Ishikawa (cell line): ENCODE measurements around the gene FAAP100.

Experiments
- CEBPB ChIP-seq: IDR thresholded peaks from 2 replicates; pipeline ENCODE4 v1.6.1; 2012
- CREB1 ChIP-seq: IDR thresholded peaks from 2 replicates; pipeline ENCODE4 v1.6.1; 2012; ENCODE audit warnings: low read depth
- EGR1 ChIP-seq: IDR thresholded peaks from 2 replicates; pipeline ENCODE4 v1.6.1; 2012
- EP300 ChIP-seq: IDR thresholded peaks from 2 replicates; pipeline ENCODE4 v1.6.1; 2012; ENCODE audit warnings: borderline replicate concordance
- FOXM1 ChIP-seq: IDR thresholded peaks from 2 replicates; pipeline ENCODE4 v1.6.1; 2012; ENCODE audit warnings: low read depth, borderline replicate concordance
- NFIC ChIP-seq: IDR thresholded peaks from 2 replicates; pipeline ENCODE4 v1.6.1; 2012
- RAD21 ChIP-seq: IDR thresholded peaks from 2 replicates; pipeline ENCODE4 v1.6.1; 2012; ENCODE audit warnings: low read depth
- TAF1 ChIP-seq: IDR thresholded peaks from 2 replicates; pipeline ENCODE4 v1.6.1; 2012; ENCODE audit warnings: low read depth, mild to moderate bottlenecking
- TCF12 ChIP-seq: IDR thresholded peaks from 2 replicates; pipeline ENCODE4 v1.6.1; 2012; ENCODE audit warnings: low read depth
- TEAD4 ChIP-seq: IDR thresholded peaks from 2 replicates; pipeline ENCODE4 v1.6.1; 2012
- YY1 ChIP-seq: IDR thresholded peaks from 2 replicates; pipeline ENCODE4 v1.6.1; 2012; ENCODE audit warnings: low read depth
- ZBTB7A ChIP-seq: IDR thresholded peaks from 2 replicates; pipeline ENCODE4 v1.6.1; 2012; ENCODE audit warnings: low read depth
- TF ChIP-seq, protein P1 (sequence below): IDR thresholded peaks from 2 replicates; pipeline ENCODE4 v1.6.1; 2012
- TF ChIP-seq, protein P2 (sequence below): IDR thresholded peaks from 2 replicates; pipeline ENCODE4 v1.6.1; 2012; ENCODE audit warnings: low read depth, mild to moderate bottlenecking
- TF ChIP-seq, protein P3 (sequence below): IDR thresholded peaks from 2 replicates; pipeline ENCODE4 v1.6.1; 2012

The FAAP100 gene

DNA sequence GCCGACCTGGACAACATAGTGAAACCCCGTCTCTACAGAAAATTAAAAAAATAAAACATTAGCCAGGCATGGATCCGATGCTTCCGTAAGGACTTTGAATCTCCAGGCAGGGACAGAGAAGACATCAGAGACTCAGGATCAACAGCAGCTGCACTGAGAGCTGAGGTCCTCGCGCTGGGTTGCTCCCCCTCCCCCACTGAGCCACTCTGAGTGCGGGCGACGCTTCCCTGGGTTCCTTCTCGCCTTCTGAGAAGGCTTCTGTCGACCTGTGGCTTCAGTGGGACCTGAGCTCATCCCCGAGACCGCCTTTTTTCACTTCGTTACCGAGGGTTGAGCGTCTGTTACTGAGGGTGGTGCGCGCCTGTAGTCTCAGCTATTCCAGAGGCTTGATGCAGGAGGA is 60.0 kb downstream of the FAAP100 start:
- TF ChIP-seq TAF1: no peak
- TF ChIP-seq, protein P1, sequence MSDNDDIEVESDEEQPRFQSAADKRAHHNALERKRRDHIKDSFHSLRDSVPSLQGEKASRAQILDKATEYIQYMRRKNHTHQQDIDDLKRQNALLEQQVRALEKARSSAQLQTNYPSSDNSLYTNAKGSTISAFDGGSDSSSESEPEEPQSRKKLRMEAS: no peak
- TF ChIP-seq ZBTB7A: no peak
- no peak for TF ChIP-seq CEBPB
- no peak for TF ChIP-seq YY1

DNA sequence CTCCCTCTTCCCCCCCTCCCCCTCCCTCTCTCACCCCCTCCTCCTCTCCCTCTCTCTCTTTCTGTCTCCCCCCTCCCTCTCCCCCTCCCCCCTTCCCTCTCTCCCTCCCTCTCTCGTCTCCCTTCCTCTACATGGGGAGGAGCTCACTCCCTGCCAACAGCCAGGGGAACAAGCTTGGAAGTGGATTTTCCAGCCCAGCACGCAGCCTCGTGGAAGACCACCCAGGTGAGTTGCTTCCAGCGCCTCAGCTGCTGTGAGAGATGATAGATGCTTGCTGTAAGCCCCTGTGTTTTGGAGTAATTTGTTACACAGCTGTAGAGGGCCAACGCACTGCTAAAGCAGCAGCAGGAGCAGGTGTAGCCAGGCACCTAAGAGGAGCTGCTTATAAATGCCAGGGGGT is 60.4 kb downstream of the FAAP100 start:
- TF ChIP-seq RAD21: no peak
- TF ChIP-seq, protein P2, sequence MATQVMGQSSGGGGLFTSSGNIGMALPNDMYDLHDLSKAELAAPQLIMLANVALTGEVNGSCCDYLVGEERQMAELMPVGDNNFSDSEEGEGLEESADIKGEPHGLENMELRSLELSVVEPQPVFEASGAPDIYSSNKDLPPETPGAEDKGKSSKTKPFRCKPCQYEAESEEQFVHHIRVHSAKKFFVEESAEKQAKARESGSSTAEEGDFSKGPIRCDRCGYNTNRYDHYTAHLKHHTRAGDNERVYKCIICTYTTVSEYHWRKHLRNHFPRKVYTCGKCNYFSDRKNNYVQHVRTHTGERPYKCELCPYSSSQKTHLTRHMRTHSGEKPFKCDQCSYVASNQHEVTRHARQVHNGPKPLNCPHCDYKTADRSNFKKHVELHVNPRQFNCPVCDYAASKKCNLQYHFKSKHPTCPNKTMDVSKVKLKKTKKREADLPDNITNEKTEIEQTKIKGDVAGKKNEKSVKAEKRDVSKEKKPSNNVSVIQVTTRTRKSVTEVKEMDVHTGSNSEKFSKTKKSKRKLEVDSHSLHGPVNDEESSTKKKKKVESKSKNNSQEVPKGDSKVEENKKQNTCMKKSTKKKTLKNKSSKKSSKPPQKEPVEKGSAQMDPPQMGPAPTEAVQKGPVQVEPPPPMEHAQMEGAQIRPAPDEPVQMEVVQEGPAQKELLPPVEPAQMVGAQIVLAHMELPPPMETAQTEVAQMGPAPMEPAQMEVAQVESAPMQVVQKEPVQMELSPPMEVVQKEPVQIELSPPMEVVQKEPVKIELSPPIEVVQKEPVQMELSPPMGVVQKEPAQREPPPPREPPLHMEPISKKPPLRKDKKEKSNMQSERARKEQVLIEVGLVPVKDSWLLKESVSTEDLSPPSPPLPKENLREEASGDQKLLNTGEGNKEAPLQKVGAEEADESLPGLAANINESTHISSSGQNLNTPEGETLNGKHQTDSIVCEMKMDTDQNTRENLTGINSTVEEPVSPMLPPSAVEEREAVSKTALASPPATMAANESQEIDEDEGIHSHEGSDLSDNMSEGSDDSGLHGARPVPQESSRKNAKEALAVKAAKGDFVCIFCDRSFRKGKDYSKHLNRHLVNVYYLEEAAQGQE: no peak
- TF ChIP-seq, protein P1: no peak

DNA sequence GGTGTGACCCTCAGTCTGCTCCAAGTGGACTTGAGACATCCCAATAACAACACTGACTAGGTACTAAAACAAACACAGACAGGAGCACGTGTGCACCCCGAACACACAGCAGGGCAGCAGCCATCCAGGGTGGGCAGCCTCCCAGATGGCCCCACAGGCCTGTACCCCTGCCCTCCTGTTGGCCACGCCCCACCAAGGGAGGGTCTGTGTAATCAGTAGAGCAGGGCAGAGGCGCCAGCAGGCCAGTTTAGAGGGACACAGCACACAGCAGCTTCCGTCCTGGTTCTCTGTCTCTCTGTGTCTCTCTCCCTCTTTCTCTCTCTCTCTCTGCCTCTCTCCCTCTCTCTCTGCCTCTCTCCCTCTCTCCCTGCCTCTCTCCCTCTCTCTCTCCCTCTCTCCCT is 61.0 kb downstream of the FAAP100 start:
- TF ChIP-seq CEBPB: no peak
- TF ChIP-seq TEAD4: no peak
- TF ChIP-seq CREB1: no peak
- no peak for TF ChIP-seq EGR1
- TF ChIP-seq, protein P2: no peak
- no peak for TF ChIP-seq TCF12
- no peak for TF ChIP-seq TAF1
- TF ChIP-seq, protein P3, sequence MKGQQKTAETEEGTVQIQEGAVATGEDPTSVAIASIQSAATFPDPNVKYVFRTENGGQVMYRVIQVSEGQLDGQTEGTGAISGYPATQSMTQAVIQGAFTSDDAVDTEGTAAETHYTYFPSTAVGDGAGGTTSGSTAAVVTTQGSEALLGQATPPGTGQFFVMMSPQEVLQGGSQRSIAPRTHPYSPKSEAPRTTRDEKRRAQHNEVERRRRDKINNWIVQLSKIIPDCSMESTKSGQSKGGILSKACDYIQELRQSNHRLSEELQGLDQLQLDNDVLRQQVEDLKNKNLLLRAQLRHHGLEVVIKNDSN: no peak
- TF ChIP-seq YY1: no peak
- TF ChIP-seq FOXM1: no peak
- TF ChIP-seq NFIC: no peak
- TF ChIP-seq RAD21: no peak
- TF ChIP-seq ZBTB7A: no peak
- TF ChIP-seq, protein P1: no peak
- TF ChIP-seq EP300: no peak

DNA sequence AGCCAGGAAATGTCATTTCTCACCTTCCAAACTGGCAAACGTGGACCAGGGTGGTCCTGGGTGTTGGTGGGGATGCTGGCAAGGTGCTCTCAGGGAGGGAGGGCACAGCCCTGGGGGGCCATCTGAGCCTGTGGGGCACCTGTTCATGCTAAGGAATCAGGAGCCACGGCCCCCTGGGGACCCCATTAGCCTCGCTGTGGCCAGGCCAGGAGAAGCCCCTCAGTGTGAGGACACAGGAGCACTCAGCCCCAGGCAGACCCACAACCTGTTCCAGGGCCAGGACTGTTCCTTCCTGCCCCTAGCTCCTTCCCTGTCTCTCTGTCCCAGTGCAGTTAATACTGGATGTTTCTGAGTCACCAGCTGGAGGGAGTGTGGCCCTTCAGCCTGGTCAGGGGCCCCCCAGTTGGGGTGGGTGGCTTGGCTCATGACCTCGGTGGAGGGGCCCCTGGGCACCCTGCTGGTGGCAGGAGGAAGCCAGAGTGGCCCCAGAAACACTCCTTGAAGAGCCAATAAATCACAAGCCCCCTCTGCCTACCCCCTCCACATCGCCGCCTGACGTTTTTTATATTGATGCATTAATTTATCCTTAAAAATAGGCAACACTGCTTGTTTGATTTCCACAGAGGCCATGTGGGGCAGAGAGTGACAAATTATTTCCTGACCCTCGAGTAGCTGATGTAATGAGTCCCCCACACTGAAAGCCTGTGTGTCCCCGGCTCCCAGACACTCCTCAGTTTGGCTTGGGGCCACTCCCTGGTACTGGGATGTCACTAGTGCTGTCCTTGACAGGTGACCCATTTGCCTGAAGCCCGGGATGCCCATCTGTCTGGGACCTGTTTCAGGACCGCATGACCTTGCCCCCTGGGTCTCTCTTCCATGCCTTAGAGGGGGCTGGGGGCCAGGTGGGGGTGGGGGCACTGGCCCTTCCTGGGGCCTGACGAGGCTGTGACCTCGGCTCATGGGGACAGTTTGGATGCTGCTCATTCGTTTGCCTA is 61.9 kb downstream of the FAAP100 start:
- TF ChIP-seq CEBPB (no peak), EP300 (no peak), FOXM1 (no peak), RAD21 (no peak), TAF1 (no peak), NFIC (no peak), CREB1 (no peak), TEAD4 (no peak), EGR1 (no peak), ZBTB7A (no peak), YY1 (no peak), TCF12 (no peak)
- TF ChIP-seq, protein P3: no peak
- TF ChIP-seq, protein P1: no peak
- TF ChIP-seq, protein P2: no peak
